ENCODE data around the gene ZNF862.

Gene ZNF862

DNA sequence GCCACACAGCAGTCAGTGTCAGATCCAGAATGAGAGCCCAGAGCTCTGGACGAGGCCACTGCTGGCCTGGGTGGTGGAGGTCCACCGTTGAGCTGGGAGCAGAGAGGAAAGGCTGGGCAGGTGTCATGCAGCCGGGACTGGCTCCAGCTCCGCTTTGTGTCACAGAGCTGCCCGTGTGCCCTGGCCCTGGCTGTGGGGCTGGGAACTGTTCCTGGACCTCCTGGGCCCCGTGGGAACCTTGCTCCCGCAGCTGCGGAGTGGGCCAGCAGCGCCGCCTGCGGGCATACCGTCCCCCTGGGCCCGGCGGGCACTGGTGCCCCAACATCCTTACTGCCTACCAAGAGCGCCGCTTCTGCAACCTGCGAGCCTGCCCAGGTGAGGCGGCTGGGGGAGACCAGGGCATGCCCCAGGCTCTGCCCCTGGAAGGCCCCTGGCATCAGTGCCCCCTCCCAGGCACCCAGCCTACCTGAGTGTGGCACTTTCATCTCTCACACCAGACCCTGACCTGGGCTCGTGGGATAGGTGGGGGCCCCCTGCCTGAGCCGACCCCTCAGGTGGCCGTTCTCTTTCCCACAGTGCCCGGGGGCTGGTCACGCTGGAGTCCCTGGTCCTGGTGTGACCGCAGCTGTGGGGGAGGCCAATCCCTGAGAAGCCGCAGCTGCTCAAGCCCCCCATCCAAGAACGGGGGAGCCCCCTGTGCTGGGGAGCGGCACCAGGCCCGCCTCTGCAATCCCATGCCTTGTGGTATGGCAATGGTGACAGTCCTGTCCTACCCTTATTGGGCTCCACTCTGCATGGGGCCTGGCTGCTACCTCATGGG lies 18.8 kb upstream of the ZNF862 start:
- no peaks in the 10 kb centered on the region for H3K36me3 ChIP-seq
- TF ChIP-seq, protein P1, sequence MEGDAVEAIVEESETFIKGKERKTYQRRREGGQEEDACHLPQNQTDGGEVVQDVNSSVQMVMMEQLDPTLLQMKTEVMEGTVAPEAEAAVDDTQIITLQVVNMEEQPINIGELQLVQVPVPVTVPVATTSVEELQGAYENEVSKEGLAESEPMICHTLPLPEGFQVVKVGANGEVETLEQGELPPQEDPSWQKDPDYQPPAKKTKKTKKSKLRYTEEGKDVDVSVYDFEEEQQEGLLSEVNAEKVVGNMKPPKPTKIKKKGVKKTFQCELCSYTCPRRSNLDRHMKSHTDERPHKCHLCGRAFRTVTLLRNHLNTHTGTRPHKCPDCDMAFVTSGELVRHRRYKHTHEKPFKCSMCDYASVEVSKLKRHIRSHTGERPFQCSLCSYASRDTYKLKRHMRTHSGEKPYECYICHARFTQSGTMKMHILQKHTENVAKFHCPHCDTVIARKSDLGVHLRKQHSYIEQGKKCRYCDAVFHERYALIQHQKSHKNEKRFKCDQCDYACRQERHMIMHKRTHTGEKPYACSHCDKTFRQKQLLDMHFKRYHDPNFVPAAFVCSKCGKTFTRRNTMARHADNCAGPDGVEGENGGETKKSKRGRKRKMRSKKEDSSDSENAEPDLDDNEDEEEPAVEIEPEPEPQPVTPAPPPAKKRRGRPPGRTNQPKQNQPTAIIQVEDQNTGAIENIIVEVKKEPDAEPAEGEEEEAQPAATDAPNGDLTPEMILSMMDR (IDR thresholded peaks at IDR 0.05; ENCODE audit: low read depth, low read length) = no peak
- H3K4me3 ChIP-seq (ENCODE audit: low read depth, low read length) = no peak overlapping the region
- no peak for DNase-seq
- no peaks in the 10 kb centered on the region for H3K9me3 ChIP-seq (ENCODE audit: severe bottlenecking)
- H3K27ac ChIP-seq = peak overlapping the region; percentile 4; the same call in 1 of the 2 replicates
- H3K27me3 ChIP-seq (ENCODE audit: insufficient read depth, low read depth, severe bottlenecking) = no peaks in the 10 kb centered on the region

DNA sequence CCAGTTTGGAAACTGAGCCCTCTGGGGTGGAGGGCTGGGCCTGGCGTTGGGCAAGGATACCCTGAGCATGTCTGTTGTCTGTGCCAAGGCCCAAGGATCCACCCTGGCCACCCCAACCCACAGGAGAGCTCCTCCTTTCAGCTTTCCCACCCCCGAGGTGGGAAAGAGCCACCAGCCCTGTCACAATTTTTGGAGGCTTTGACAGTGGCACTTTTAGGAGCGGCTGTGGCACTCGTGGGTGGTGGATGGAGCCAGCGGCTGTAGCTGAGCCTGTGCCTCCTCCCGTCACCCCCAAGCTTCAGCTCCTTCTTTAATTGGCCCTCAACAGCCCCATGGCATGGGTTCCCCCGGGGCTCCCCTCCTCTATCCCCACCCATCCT lies 18.2 kb upstream of the ZNF862 start:
- H3K4me3 ChIP-seq (ENCODE audit: low read depth, low read length) = no peak overlapping the region
- H3K27me3 ChIP-seq (ENCODE audit: insufficient read depth, low read depth, severe bottlenecking) = no peaks in the 10 kb centered on the region
- H3K27ac ChIP-seq = no peak overlapping the region
- TF ChIP-seq, protein P1 (IDR thresholded peaks at IDR 0.05; ENCODE audit: low read depth, low read length) = no peak
- H3K36me3 ChIP-seq = no peaks in the 10 kb centered on the region
- H3K9me3 ChIP-seq (ENCODE audit: severe bottlenecking) = no peaks in the 10 kb centered on the region
- DNase-seq = no peak

DNA sequence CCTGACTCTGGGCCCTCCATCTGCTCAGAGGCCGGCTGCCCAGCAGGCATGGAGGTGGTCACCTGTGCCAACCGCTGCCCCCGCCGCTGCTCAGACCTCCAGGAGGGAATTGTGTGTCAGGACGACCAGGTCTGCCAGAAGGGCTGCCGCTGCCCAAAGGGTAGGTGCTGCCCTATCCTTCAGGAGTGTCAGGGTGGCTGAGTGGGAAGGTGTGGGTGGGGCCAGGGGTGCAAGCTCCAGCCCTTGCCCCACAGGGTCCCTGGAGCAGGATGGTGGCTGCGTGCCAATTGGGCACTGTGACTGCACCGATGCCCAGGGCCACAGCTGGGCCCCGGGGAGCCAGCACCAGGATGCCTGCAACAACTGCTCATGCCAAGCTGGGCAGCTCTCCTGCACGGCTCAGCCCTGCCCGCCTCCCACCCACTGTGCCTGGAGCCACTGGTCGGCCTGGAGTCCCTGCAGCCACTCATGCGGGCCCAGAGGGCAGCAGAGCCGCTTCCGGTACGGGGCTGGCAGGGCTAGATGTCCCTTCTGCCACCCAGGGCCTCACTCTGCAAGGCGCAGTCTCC lies 17.5 kb upstream of the ZNF862 start:
- Histone ChIP-seq H3K27me3 (ENCODE audit: insufficient read depth, low read depth, severe bottlenecking) (no peaks in the 10 kb centered on the region), H3K4me3 (ENCODE audit: low read depth, low read length) (no peak overlapping the region), H3K27ac (no peak overlapping the region), H3K36me3 (no peaks in the 10 kb centered on the region), H3K9me3 (ENCODE audit: severe bottlenecking) (no peaks in the 10 kb centered on the region)
- TF ChIP-seq, protein P1 (IDR thresholded peaks at IDR 0.05; ENCODE audit: low read depth, low read length) = no peak
- DNase-seq = no peak

DNA sequence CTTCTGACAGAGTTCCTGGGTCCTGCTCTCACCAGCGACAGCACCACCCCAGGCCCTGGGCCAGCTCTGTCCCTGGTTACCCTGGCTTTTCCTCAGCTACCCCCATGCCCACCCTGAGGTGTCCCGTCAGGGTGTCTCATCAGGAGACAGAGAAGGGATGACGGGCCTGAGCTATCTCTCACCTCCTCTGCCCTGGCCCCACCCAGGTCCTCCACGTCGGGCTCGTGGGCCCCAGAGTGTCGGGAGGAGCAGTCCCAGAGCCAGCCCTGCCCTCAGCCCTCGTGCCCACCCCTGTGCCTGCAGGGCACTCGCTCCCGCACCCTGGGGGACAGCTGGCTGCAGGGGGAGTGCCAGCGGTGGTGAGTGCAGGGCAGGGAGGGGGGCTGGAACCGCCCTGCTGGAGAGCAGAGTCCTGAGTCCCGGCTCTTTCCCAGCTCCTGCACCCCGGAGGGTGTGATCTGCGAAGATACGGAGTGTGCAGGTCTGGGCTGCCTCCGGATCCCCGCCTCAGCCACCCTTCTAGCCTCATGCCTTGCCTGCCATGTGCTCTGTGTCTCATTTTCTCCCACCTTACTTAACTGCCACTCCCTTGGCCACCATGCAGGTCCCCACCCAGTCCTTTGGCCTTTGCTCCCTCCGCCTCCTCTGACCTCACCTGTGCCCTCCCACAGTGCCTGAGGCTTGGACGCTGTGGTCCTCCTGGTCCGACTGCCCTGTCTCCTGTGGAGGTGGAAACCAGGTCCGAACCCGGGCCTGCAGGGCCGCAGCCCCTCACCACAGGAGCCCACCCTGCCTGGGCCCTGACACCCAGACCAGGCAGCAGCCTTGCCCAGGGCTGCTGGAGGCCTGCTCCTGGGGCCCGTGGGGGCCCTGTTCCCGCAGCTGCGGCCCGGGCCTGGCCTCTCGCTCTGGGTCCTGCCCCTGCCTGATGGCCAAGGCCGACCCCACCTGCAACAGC lies 16.7 kb upstream of the ZNF862 start:
- Histone ChIP-seq H3K27me3 (ENCODE audit: insufficient read depth, low read depth, severe bottlenecking) (no peaks in the 10 kb centered on the region), H3K4me3 (ENCODE audit: low read depth, low read length) (no peak overlapping the region), H3K36me3 (no peaks in the 10 kb centered on the region), H3K27ac (no peak overlapping the region), H3K9me3 (ENCODE audit: severe bottlenecking) (no peaks in the 10 kb centered on the region)
- no peak for DNase-seq
- TF ChIP-seq, protein P1 (IDR thresholded peaks at IDR 0.05; ENCODE audit: low read depth, low read length) = no peak

DNA sequence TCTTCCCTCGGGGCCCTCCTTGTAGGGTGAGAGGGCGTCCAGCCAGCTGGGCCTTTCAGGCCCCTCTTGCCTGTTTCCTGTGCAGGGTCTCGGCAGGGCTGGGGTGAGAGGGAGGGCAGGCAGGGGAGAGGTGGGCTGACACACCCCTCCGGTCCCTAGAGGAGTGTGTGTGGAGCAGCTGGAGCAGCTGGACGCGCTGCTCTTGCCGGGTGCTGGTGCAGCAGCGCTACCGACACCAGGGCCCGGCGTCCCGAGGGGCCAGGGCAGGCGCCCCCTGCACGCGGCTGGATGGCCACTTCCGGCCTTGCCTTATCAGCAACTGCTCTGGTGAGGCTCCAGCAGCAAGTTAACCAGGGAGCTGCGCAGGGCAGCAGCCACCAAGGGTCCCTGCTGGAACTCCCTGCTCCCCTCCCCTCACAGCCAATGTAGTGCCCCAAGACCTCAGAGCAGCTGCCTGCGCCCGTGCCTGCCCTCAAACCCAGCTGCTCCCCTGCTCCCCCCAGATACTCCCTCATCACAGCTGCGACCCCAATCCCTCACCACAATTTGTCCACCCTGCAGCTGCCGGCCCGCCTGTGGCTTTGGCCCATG lies 15.7 kb upstream of the ZNF862 start:
- H3K27me3 ChIP-seq (ENCODE audit: insufficient read depth, low read depth, severe bottlenecking) = no peaks in the 10 kb centered on the region
- TF ChIP-seq, protein P1 (IDR thresholded peaks at IDR 0.05; ENCODE audit: low read depth, low read length) = no peak
- no peak overlapping the region for H3K27ac ChIP-seq
- DNase-seq = no peak
- no peaks in the 10 kb centered on the region for H3K36me3 ChIP-seq
- H3K9me3 ChIP-seq (ENCODE audit: severe bottlenecking) = no peaks in the 10 kb centered on the region
- H3K4me3 ChIP-seq (ENCODE audit: low read depth, low read length) = no peak overlapping the region
